IMR-90 (cell line): ENCODE measurements around the gene LIMCH1. TPM values are rescaled to one million over a fixed set of nuclear protein-coding genes. Genes with fewer than 3 reads are reported as not detected.

Source experiments
- ATAC-seq: fragments of 200-7000 bp; cut with Tn5 transposase; 2 replicates; pipeline ENCODE4 v1.9.1; 2020; ENCODE audit warnings: low read depth, mild to moderate bottlenecking, moderate library complexity
- BruUV-seq: library from RNA; stranded (reverse); fragments of 400-500 nt; replicated peaks from 2 replicates; lab custom pipeline; 2021; lab: Mats Ljungman, UMichigan
- CTCF ChIA-PET: fragments of 300-600 bp; formaldehyde crosslinking; extraction: SDS; loops from one replicate; lab custom pipeline; 2021; ENCODE audit warnings: antibody characterized with exemption; lab: Yijun Ruan, JAX
- POLR2A ChIA-PET: fragments of 300-600 bp; sonication (Branson Sonifier 250); formaldehyde crosslinking; loops from one replicate; lab custom pipeline; 2022; ENCODE audit warnings: antibody characterized with exemption; ENCODE audit not compliant: unreplicated experiment; lab: Charles Lee
- DNase-seq: peaks from one replicate; pipeline ENCODE4 v3.0.0; 2013
- H2AFZ ChIP-seq: replicated peaks from 2 replicates; pipeline ENCODE3; 2013; ENCODE audit warnings: low read length, mild to moderate bottlenecking; ENCODE audit not compliant: poor library complexity
- H2AK5ac ChIP-seq: 2 replicates; pipeline ENCODE4 v1.6.1; 2013; ENCODE audit warnings: low read depth, low read length, inconsistent platforms
- H2AK9ac ChIP-seq: replicated peaks from 2 replicates; pipeline ENCODE3; 2013; ENCODE audit warnings: mild to moderate bottlenecking, low read depth, low read length, moderate library complexity; ENCODE audit not compliant: poor library complexity
- H2BK120ac ChIP-seq: 2 replicates; pipeline ENCODE4 v1.6.1; 2013; ENCODE audit warnings: low read depth, low read length, inconsistent platforms
- H2BK15ac ChIP-seq: 3 replicates; pipeline ENCODE4 v1.6.1; 2013; ENCODE audit warnings: low read depth, low read length, inconsistent platforms
- H2BK20ac ChIP-seq: 2 replicates; pipeline ENCODE4 v1.6.1; 2013; ENCODE audit warnings: low read depth, mild to moderate bottlenecking, inconsistent platforms, low read length, moderate library complexity
- H2BK5ac ChIP-seq: 2 replicates; pipeline ENCODE4 v1.6.1; 2013; ENCODE audit warnings: mild to moderate bottlenecking, low read depth, low read length, inconsistent platforms; ENCODE audit not compliant: poor library complexity, severe bottlenecking
- H3K14ac ChIP-seq: replicated peaks from 2 replicates; pipeline ENCODE4 v1.6.1; 2013; ENCODE audit warnings: low read depth, low read length, inconsistent platforms
- H3K18ac ChIP-seq: 2 replicates; pipeline ENCODE4 v1.6.1; 2013; ENCODE audit warnings: low read depth, low read length, control low read depth
- H3K23ac ChIP-seq: 2 replicates; pipeline ENCODE4 v1.6.1; 2013; ENCODE audit warnings: low read depth, low read length, inconsistent platforms
- H3K27ac ChIP-seq: 2 replicates; pipeline ENCODE4 v1.5.1; 2013; ENCODE audit warnings: mild to moderate bottlenecking, control low read depth, low read length; ENCODE audit not compliant: insufficient read depth
- H3K27me3 ChIP-seq: 2 replicates; pipeline ENCODE4 v1.6.1; 2013; ENCODE audit warnings: low read length; ENCODE audit not compliant: control insufficient read depth, insufficient read depth
- H3K36me3 ChIP-seq: 2 replicates; pipeline ENCODE4 v1.6.1; 2013; ENCODE audit warnings: low read length, mixed read lengths; ENCODE audit not compliant: control insufficient read depth, insufficient read depth
- H3K4ac ChIP-seq: 2 replicates; pipeline ENCODE4 v1.6.1; 2013; ENCODE audit warnings: low read depth, low read length, inconsistent platforms
- H3K4me1 ChIP-seq: 2 replicates; pipeline ENCODE4 v1.6.1; 2013; ENCODE audit warnings: low read length, mixed read lengths; ENCODE audit not compliant: control insufficient read depth, insufficient read depth
- H3K4me2 ChIP-seq: 2 replicates; pipeline ENCODE4 v1.6.1; 2013; ENCODE audit warnings: low read depth, mild to moderate bottlenecking, control low read depth, low read length, moderate library complexity
- H3K4me3 ChIP-seq: 2 replicates; pipeline ENCODE4 v1.5.1; 2013; ENCODE audit warnings: low read depth, mild to moderate bottlenecking, control low read depth, low read length, moderate library complexity; ENCODE audit not compliant: insufficient read depth
- H3K56ac ChIP-seq: 2 replicates; pipeline ENCODE4 v1.6.1; 2013; ENCODE audit warnings: low read length, inconsistent platforms; ENCODE audit not compliant: insufficient read depth; ENCODE audit errors: extremely low read depth
- H3K79me1 ChIP-seq, 2 experiments: 2 replicates each; pipeline ENCODE4 v1.6.1; 2013; ENCODE audit warnings: low read length in 2 of 2, inconsistent platforms in 1 of 2, low read depth in 1 of 2
- H3K9ac ChIP-seq: 2 replicates; pipeline ENCODE4 v1.6.1; 2013; ENCODE audit warnings: low read depth, low read length, control low read depth
- H3K9me1 ChIP-seq: 2 replicates; pipeline ENCODE4 v1.6.1; 2013; ENCODE audit warnings: low read length, inconsistent platforms; ENCODE audit not compliant: insufficient read depth
- H3K9me3 ChIP-seq: 2 replicates; pipeline ENCODE4 v1.6.1; 2013; ENCODE audit warnings: low read length; ENCODE audit not compliant: control insufficient read depth, insufficient read depth
- H4K20me1 ChIP-seq: 2 replicates; pipeline ENCODE4 v1.6.1; 2013; ENCODE audit warnings: low read length, inconsistent platforms; ENCODE audit not compliant: insufficient read depth
- H4K5ac ChIP-seq: 2 replicates; pipeline ENCODE4 v1.6.1; 2013; ENCODE audit warnings: mild to moderate bottlenecking, low read depth, low read length, control low read depth
- H4K8ac ChIP-seq, 2 experiments: 2 replicates each; pipeline ENCODE4 v1.6.1; 2013; ENCODE audit warnings: low read depth in 2 of 2, low read length in 2 of 2, control low read depth in 1 of 2, inconsistent platforms in 1 of 2
- H4K91ac ChIP-seq: 2 replicates; pipeline ENCODE4 v1.6.1; 2013; ENCODE audit warnings: low read depth, low read length, inconsistent platforms; ENCODE audit not compliant: insufficient read depth
- BHLHE40 ChIP-seq: fragments of 150-350 bp; IDR thresholded peaks from 2 replicates; pipeline ENCODE4 v1.6.1; 2016; ENCODE audit warnings: mild to moderate bottlenecking, low read depth, low read length
- CHD1 ChIP-seq: IDR thresholded peaks from 2 replicates; pipeline ENCODE4 v1.6.1; 2012; ENCODE audit warnings: low read depth, low read length, improper control_type of control experiment
- ELK1 ChIP-seq: fragments of 150-350 bp; IDR thresholded peaks from 2 replicates; pipeline ENCODE4 v1.6.1; 2016; ENCODE audit warnings: low read depth, mild to moderate bottlenecking, low read length, moderate library complexity, borderline replicate concordance
- FOS ChIP-seq: fragments of 150-350 bp; IDR thresholded peaks from 2 replicates; pipeline ENCODE4 v1.6.1; 2016; ENCODE audit warnings: low read depth, low read length
- MAFK ChIP-seq: IDR thresholded peaks from 2 replicates; pipeline ENCODE4 v1.6.1; 2012; ENCODE audit warnings: low read depth, low read length, improper control_type of control experiment
- RAD21 ChIP-seq: IDR thresholded peaks from 2 replicates; pipeline ENCODE4 v1.6.1; 2012; ENCODE audit warnings: low read length, improper control_type of control experiment
- RCOR1 ChIP-seq: IDR thresholded peaks from 2 replicates; pipeline ENCODE4 v1.6.1; 2012; ENCODE audit warnings: mild to moderate bottlenecking, low read length, improper control_type of control experiment; ENCODE audit not compliant: insufficient replicate concordance
- RFX5 ChIP-seq: IDR thresholded peaks from 2 replicates; pipeline ENCODE4 v1.8.0; 2012; ENCODE audit warnings: low read depth, mild to moderate bottlenecking, low read length, moderate library complexity
- USF2 ChIP-seq: fragments of 150-350 bp; IDR thresholded peaks from 2 replicates; pipeline ENCODE4 v1.6.1; 2017; ENCODE audit warnings: mild to moderate bottlenecking, antibody characterized with exemption, low read length, low read depth
- WGBS, 2 experiments: methylation state at CpG; one replicate each; pipeline versions ENCODE4 v1.1.5 to v1.1.7; 2013; ENCODE audit warnings: missing lambda C conversion rate in 2 of 2; ENCODE audit not compliant: insufficient read length in 1 of 2; ENCODE audit errors: extremely low coverage in 2 of 2; 5-methylcytosine and 5-hydroxymethylcytosine counted together
- dilution Hi-C: fragments of 300-500 bp; cut with HindIII; formaldehyde crosslinking; loops from one replicate; pipeline ENCODE4 v1.14.3; 2018; ENCODE audit warnings: low sequenced_read_pairs; ENCODE audit not compliant: unreplicated experiment
- in situ Hi-C: fragments of 300-500 bp; cut with MboI; formaldehyde crosslinking; loops from 3 replicates; pipeline ENCODE4 v1.14.3; 2019; ENCODE audit warnings: low sequenced_read_pairs, inconsistent platforms, mixed read lengths
- intact Hi-C: fragments of 100-400 bp; cut with micrococcal nuclease; formaldehyde crosslinking; loops from 2 replicates; pipeline ENCODE4 v1.10.0; 2022
- polyA plus RNA-seq, 3 experiments: library from polyadenylated mRNA; depleted of rRNA; stranded (reverse); fragments of >200 nt; gene quantifications; 2 replicates each; pipeline ENCODE4 v1.2.3, GENCODE V29; 2012; ENCODE audit warnings: low replicate concordance in 1 of 3
- total RNA-seq: library from RNA; depleted of rRNA; stranded (reverse); fragments of >200 nt; gene quantifications from 2 replicates; pipeline ENCODE4 v1.2.3, GENCODE V29; 2012

Gene LIMCH1
- total and polyA plus RNA-seq, 2 of the 4 experiments (the other 2 are of a cell fraction): 0.89 to 2.9 TPM

- Histone ChIP-seq H2BK5ac (peak overlapping the region; percentile 71), H3K56ac (no peak overlapping the region; the same call in 1 of the 2 replicates), H3K4me3 (no peak overlapping the region), H4K91ac (peak overlapping the region; percentile 45; the same call in 1 of the 2 replicates), H2BK15ac (peak overlapping the region; percentile 83; the same call in 1 of the 3 replicates), H2BK120ac (peak overlapping the region; percentile 81), H3K9me1 (no peaks in the 10 kb centered on the region), H3K36me3 (no peaks in the 10 kb centered on the region), H3K14ac (peak overlapping the region; percentile 47), H3K27ac (peak overlapping the region; percentile 53; the same call in 1 of the 2 replicates), H4K20me1 (no peaks in the 10 kb centered on the region), H4K5ac (peak overlapping the region; percentile 71), H3K4ac (peak overlapping the region; percentile 44), H3K9me3 (no peaks in the 10 kb centered on the region), H3K9ac (no peak overlapping the region), H3K18ac (peak overlapping the region; percentile 92; the same call in 1 of the 2 replicates), H3K23ac (no peak overlapping the region; the same call in 1 of the 2 replicates), H3K4me2 (no peak overlapping the region), H2AFZ (no peak overlapping the region), H3K79me1 (no peaks in the 10 kb centered on the region), H2BK20ac (peak overlapping the region; percentile 73), H2AK9ac (no peak overlapping the region), H3K4me1 (peaks cover 3% of the 10 kb centered on the region), H3K27me3 (no peaks in the 10 kb centered on the region), H4K8ac (peak overlapping the region; percentile 27 to 60; a peak in 3 of 4 replicates), H2AK5ac (no peak overlapping the region)
- TF ChIP-seq CHD1: no peak
- no peak for TF ChIP-seq RCOR1
- TF ChIP-seq FOS: peak; percentile 85
- TF ChIP-seq RAD21: no peak
- no peak for TF ChIP-seq RFX5
- TF ChIP-seq USF2: no peak
- peak; percentile 51; the same call in 1 of the 2 replicates for TF ChIP-seq BHLHE40
- TF ChIP-seq ELK1: no peak
- no peak for TF ChIP-seq MAFK
- WGBS, 2 experiments: no CpG with 5 or more reads among the region's 5 CpGs
- CTCF ChIA-PET: interaction anchor here (0.6 kb wide), 1 partner anchor 695 kb away, joined by 4 read pairs; no protein-coding TSS in a partner anchor
- BruUV-seq: no TSS peak
- in situ Hi-C loops (no loop called here), dilution Hi-C loops (no loop called here), intact Hi-C loops (no loop called here)
- POLR2A ChIA-PET: no interaction called here
- peak; percentile 85 for ATAC-seq
- DNase-seq: peak; percentile 97
Observed at GRCh38 chr4:41709844-41710481, 172.0 kb downstream of the LIMCH1 start.
